RCC 7860 (cell line): ENCODE data around the gene UBE3B.
"Not testable (repeated sequence)": the region's sequence is repeated elsewhere in the genome, so short reads cannot be mapped to it uniquely, and the experiment has no call there.

Experiments used
- DNase-seq: peaks from one replicate; pipeline ENCODE4 v3.0.0-alpha.2; 2015; ENCODE audit warnings: low spot score
- FAIRE-seq: peaks from 2 replicates; lab custom pipeline; 2012; peaks lifted over from hg19 to GRCh38; lab: Jason Lieb, UNC

UBE3B gene

GRCh38 chr12:109473006-109473405, 4.4 kb upstream of the UBE3B start:
- FAIRE-seq (no peak), DNase-seq (no peak)

- not testable (repeated sequence) for FAIRE-seq, DNase-seq
Observed at GRCh38 chr12:109473526-109474270, 3.7 kb upstream of the UBE3B start.

DNA sequence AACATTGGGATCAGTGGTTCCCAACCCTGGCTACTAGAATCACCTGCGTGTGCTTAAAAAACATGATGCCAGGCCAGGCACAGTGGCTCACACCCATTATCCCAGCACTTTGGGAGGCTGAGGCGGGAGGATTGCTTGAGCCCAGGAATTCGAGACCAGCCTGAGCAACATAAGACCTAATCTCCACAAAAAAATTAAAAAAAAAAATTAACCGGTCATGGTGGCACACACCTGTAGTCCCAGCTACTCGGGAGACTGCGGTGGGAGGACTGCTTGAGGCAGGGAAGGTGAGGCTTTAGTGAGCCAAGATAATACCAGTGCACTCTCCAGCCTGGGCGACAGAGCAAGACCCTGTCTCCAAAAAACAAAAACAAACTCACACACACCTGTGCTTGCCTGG, 2.3 kb upstream of the UBE3B start:
- FAIRE-seq (no peak), DNase-seq (no peak)

DNA sequence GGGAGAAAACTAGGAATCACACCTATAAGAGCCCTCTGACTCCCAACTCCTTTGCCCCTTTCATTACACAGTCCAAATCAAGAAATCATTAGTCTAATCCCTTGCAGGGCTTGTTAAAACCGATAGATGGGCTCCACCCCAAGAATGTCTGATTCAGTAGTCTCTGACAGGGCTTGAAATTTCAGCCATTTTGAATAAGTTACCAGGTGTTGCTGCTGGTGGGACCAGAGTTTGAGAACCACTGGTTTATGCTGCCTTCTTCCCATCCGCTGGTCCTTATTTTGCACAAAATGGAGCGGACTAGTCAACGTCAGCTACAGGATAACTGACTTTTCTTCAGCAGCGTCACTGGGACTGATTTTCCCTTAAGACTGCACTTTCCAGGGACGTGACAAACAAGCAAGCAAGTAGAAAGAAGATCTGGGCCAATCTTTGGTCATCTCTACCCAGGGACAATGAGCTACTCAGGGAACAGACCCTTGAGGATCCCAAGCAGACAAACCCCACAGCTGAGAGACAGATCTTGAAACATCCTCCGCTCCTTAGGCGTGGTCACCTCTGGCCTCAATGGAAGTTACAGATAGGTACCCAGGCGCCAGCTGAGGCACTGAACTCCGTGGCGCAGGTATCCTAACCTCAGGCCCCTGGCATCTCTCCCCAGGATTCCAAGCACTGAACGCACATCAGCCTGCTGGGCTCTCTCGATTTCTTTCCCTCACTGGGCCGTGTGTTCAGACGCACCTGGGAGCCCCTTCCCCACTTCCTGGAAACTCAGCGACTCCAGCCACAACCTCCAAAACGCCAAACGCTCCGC, 1.2 kb upstream of the UBE3B start:
- DNase-seq (no peak), FAIRE-seq (no peak)

- no peak for FAIRE-seq
- no peak for DNase-seq
Observed at GRCh38 chr12:109476807-109477184, 638 bp upstream of the UBE3B start.

DNA sequence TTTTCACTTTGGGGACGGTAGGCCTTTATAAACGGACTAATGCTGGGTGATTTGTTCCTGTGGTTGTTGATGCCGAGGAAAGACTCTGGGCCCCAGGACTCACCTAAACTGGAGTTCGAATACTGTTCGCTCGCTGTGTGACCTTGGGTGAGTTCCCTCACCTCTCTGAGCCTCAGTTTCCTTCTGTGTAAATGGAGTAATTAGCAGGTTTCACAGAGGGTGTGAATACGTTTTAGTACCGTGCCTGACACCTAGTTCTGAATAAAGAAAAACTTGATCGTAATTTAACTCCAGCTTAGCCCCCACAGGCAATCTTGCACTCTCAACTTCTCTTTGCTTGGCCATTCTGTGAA, 505 bp downstream of the UBE3B start:
- FAIRE-seq (no peak), DNase-seq (no peak)

DNA sequence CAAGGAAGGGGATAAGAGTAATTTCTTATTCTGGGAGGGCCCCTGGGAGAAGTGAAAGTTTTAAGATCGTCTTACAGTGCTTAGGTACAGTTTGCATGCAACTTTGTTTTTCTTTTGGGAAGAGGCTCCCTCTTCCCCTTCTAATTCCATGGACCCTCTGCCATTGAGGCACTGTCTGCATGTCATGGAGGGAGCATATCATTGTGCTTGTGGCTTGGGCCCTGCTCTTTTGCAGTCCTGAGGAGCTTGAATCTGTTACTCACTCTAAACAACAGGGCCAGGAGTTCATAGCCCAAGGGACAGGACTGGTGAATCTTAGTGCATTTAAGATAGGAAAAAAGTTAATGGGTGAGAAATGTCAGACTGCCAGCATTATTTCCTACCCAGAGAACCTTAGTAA, 2.3 kb downstream of the UBE3B start:
- FAIRE-seq (no peak), DNase-seq (no peak)

GRCh38 chr12:109480356-109480755, 2.9 kb downstream of the UBE3B start:
- no peak for FAIRE-seq
- DNase-seq: no peak

- FAIRE-seq: no peak
- no peak for DNase-seq
Observed at GRCh38 chr12:109481863-109482262, 4.4 kb downstream of the UBE3B start.

GRCh38 chr12:109482491-109482890, 5.1 kb downstream of the UBE3B start:
- FAIRE-seq: no peak
- DNase-seq: no peak

GRCh38 chr12:109482894-109483293, 5.5 kb downstream of the UBE3B start:
- DNase-seq (no peak), FAIRE-seq (no peak)

DNA sequence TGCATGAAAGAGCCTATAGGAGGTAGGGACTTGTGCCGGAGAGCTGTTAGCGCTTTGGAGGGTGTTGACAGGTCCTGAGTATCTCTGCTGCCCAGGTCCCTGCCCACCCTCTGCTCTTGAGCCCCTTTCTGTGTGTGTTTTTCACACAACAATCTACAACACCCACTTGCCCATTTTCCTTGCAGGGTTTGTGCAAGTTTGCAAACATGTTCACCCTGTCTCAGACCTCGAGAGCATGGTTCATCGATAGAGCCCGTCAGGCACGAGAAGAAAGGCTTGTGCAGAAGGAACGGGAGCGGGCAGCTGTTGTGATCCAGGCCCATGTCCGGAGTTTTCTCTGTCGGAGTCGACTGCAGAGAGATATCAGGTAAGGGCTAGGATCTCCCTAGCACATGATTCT, 5.9 kb downstream of the UBE3B start:
- DNase-seq (no peak), FAIRE-seq (no peak)

DNA sequence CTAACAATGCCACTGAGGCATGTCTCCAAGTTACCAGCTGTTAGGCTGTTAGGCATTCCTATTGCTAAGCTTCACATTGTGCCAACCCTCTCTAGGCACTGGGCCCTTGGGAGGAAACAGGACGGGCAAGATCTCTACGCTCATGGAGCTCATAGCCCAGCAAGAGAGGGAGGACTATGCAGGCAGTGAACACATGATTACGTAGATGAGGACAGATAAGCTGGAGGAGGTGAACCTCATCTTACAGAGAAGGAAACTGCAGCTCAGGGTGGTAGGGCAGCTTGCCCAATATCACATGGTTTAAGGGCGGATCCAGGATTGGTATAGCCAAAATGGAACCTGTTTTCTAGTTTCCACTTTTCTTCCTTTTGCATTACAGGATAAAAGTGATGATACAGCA, 7.8 kb downstream of the UBE3B start:
- no peak for FAIRE-seq

GRCh38 chr12:109487181-109488050, 10.0 kb downstream of the UBE3B start:
- no peak for FAIRE-seq
- no peak for DNase-seq

More for the DNA sequence above, 7.8 kb downstream of the UBE3B start:
- no peak for DNase-seq

DNA sequence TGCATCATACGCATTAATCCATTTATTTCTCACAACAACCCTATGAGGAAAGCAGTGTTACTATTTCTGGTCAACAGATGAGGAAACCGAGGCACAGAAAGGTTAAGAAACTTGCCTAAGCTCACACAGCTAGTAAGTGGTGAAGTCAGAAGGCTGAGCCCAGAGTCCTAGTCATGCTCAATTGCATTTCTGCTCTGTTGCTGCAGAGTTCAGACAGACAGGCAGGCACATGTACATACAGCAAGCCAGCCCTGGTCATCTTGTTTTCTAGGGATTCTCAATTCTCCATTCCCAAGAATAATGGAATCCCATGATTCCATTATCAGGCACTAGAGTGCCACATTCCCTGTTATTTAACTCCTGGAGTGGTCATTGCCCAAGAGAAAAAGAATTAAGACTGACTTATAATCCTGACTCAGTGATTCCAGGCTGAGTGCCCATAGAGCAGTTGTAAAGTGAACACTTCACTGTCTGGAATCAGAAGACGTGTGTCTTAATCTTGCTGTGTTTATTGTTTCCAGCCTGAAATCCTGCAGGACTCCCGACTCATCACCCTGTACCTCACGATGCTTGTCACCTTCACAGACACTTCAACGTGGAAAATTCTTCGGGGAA, 10.7 kb downstream of the UBE3B start:
- no peak for FAIRE-seq
- no peak for DNase-seq

DNA sequence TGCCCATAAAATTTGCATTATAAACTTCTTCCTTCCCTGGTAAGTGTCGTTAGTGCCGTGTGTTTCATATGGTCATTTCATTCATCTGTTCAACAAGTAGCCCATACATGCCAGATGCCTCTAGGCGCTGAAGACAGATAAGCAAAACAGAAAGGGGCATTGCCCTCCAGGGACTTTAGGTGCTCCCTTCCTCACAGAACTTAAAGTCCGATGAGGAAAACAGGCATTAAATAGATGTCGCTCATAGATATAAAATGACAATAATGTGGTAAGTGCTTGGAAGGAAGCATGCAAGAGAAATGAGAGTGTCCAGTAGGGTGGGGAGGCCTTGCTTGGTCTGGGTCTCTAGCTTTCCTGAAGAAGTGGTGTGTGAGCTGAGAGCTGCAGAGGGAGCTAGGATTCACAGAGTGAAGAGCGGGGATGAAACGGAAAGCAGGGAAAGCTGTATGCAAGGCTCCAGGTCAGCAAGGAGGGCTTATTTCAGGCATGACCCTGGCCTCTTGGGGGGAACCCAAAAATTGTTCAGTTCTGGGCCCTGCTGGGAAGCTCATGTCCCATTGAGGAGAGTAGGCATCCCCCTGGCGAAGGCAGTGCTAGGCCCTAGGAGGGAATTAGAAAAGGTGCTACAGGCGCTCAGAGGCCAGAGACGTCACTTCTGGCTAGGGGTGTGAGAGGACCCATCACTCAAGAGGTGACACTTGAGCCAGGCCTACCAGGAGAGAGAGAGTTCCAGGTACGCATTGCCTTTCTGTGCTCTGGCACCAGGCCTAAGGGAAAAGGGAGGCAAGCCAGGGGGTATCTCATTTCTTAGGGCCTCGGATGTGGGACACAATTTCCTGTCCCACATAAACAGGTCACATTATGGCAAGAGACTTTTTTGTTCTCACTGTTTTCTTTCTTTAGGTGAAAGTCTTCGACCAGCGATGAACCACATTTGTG, 11.9 kb downstream of the UBE3B start:
- FAIRE-seq: no peak
- no peak for DNase-seq

- no peak for FAIRE-seq
Observed at GRCh38 chr12:109489955-109490565, 12.6 kb downstream of the UBE3B start.

GRCh38 chr12:109491671-109492070, 14.2 kb downstream of the UBE3B start:
- DNase-seq (no peak), FAIRE-seq (no peak)

More at GRCh38 chr12:109489955-109490565, 12.6 kb downstream of the UBE3B start:
- DNase-seq: no peak

- DNase-seq (no peak), FAIRE-seq (no peak)
Observed at GRCh38 chr12:109492371-109492770, 14.9 kb downstream of the UBE3B start.
